GM19324 (cell line): ENCODE results near the gene GLI1.

Experiments used
- ATAC-seq: cut with Tn5 transposase; IDR thresholded peaks from one replicate; pipeline ENCODE4 v1.9.1; 2021; ENCODE audit warnings: mild to moderate bottlenecking, moderate library complexity; ENCODE audit not compliant: unreplicated experiment, low FRiP score

The GLI1 gene

DNA sequence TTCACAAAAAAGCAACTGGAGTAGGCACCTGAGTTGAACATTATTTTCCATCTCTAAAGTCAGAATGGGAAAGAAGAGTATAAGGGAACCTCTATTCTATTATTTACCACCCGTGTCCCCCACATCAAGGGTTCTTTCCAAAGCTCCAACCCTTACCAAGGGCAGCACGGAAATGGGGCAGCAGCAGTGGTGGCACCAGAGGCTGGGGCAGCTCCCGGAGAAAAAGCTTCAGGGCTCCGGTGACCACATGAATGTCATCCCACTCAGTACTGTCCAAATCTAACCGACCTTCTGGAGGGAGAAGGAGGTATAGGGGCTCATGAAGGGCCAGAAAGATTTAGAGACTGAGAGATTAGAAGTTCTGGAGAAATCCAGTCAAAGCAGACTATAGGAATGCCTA, 14.3 kb downstream of the GLI1 start:
- ATAC-seq: no peak

DNA sequence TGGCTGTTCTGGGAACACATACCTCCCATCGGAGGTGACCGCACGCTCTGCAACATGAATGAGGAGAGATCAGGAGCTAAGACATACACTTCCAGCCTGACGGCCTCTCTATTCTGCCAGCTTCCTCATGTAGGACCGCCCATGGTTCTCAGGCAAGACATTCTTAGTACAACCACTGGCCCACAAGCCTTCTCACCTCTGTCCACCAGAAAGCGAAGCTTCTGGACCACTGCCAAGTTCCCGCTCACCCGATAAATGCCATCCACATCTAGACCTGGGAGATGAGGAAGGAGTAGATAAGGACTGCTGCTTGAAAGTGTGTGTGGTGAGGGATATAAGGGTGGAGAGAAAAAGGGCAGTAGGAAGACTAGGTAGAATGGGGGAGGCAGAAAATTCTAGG, 14.8 kb downstream of the GLI1 start:
- ATAC-seq: no peak

DNA sequence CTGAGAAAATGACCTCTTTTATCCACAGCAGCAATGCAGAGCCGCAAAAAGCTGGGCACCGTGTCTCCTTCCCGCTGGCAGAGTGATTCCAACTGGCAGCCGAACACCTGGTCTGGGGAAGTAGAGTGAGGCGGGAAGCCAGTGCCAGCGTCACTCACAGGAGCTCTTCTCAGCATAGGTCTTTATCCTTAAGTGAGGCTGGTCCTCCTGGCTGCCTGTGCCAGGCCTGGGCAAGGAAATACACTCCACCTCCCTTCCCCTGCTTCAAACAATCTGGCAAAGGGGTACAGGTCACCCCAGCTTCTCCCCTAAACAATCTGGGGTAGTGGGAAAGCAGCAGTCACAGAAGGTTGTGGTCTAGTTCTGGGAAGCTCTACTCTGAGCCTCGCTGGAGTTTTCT, 15.3 kb downstream of the GLI1 start:
- ATAC-seq: no peak

DNA sequence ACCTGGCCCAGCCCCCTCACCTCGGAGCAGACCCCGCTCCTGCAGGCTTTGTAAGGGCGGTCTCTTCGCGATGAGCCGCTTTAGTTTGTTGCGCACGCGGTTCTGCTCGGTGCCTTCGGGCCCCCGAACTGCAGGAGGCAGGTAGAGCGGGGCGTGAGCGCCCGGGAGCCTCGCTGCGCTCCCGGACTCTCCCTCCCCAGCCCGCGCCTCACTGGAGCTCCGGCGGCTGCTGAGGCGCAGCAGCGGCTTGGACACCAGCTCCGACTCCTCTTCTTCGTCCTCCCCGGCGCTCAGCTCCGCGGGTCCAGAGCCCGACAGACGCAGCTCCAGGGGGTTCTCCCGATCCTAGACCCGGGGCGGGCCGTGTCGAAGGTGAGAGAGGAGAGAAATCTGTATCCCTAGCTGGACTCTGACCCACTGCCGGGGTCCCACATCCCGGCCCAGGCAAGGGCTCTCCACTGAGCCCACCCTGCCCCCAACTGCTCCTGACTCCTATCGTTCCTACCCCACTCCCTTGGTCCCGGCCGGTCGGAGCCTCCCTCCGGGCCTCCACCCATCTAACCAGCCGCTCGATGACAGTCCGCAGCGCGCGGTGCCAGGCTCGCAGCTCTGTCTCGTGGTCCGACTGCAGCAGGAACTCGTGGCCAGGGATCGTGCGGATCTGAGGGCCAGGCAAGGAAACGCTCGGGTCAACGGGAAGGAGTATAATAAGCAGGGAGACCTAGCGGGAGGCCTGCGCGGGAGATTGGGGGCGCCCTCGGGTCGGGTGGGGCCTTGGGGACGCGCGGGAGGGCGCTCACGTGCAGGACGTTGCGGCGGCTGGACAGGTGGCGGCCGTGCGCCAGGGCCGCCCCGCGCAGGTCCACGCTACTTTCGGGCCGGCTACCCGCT, 15.9 kb downstream of the GLI1 start:
- ATAC-seq: no peak

DNA sequence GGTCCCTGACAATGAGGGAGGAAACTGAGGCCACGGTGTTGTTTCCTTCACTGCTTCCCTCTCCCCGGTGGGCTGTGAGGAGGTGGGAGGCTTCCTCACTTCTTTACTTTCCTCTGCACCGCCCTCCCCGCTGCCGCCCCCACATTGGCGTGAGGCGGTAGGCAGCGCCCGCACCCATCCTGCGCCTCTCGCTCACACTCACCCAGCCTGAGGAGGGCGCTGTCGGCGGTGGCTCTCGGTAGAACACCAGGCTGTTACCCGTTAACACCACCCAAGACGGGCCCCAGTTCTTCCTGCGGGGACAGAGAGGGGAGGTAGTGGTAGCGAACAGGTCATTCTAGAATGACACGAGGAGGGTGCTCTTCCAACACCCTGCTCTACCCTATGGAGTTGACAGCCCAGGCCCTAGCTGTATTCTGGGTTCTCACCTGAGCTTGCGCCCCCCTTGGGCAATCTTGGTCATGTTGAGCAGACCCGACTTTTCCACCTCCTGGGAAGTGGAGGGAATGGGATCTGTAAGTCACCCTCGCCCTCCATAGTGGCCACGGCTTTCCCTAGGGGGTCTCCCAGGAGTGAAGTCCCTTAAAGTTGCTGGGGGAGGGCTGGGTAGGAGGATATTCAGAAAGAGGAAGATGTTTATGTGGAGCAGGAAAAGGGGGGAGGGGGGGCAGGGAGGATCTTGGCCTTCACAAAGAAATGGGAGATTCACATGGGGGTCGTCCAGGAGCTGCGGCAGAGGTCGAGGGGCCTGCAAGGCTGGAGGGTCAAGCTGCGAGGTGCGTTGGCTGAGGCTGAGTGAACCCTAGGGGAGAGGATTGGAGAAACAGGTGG, 16.8 kb downstream of the GLI1 start:
- ATAC-seq: no peak

DNA sequence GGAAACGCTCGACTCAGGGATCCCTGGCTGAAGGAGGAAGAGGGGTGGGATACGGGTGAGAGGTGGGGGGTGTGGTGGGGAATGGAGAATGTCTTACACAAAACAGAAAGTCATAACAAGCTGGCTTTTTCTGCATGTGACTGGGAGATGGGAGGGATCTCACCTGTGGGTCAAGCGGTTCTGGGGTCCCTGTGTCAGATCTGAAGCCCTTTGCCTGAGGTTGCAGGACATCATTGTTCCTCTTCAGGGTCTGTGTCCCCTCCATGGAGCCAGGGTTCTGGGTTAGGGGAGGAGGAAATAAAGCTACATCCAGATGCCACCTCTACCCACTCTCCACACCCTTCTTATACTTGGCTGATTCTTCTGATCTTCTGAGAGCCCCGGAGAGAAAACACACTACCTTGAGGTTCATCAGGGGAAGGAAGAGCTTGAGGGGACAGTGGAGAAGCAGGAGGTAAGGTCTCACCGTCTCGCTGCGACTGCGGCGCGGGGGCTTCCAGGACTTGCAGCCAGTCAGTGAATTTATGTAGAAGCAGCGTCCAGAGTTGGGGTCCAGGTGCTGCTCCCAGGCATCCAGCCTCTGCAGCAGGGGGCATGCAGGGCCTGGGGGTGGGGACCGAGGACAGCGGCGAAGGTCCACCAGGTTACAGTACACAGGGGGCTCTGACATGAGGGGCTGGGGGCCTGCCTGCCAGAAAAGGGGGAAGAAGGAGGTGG, 17.6 kb downstream of the GLI1 start:
- no peak for ATAC-seq

DNA sequence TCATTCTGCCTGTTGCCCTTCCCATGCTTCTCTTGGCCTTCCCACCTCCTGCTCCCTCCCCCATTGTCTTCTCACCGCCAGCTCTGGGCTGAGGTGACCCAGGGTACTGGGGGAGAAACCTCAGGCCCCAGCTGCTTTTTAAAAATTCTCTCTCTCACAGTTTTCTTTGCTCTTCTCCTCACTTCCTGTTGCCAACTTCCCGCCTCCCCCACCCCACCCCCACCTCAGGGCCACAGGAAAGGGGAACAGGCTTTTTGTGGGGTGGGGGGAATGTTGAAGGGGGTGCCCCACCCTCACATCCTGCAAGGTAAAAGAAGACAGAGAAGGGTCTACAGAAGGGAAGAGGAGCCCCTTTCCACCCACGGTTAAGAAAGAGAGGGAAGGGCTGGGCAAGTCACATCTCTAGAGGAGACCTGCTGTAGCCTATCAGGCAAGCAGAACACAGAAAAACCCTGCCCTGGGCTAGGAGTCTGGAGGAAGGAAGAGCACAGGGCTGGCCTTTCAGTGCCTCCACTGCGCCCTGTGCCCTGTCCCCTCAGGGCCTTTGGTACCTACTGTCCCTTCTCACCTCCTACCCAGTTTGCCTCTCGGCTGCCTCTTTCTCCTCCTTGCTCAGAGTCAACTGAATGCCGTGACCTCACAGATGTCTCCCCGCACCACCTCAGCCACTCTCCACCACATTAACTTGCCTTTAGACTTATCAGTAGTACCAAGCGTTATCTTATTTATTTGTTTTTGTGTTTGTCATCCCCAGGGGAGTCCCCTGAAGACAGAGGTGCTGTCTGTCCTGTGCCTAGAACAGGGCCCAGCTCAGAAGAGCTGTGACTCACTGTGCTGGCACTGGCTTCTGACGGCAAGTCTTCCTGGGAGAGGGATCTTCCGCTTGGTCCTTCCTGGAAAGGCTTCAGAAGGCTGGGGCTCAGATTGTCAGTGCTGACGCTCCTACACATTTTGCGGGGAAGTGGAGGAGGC, 18.4 kb downstream of the GLI1 start:
- ATAC-seq: no peak

DNA sequence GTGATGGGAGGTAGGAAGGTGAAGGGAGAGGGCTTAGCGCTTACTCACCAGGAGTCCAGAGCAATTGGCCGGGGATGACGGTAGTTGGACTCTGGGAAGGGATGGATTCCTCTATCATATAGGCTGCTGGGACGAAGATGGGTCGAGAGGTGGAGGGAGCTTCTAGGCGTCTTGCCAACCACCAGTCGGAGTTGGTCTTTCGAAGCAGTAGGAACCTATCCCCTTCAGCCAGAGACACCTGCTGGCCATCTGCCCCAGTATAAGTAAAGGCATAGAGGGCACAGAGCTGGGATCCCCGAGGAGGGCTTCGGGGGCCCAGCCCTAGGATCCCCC, 19.4 kb downstream of the GLI1 start:
- ATAC-seq: no peak

DNA sequence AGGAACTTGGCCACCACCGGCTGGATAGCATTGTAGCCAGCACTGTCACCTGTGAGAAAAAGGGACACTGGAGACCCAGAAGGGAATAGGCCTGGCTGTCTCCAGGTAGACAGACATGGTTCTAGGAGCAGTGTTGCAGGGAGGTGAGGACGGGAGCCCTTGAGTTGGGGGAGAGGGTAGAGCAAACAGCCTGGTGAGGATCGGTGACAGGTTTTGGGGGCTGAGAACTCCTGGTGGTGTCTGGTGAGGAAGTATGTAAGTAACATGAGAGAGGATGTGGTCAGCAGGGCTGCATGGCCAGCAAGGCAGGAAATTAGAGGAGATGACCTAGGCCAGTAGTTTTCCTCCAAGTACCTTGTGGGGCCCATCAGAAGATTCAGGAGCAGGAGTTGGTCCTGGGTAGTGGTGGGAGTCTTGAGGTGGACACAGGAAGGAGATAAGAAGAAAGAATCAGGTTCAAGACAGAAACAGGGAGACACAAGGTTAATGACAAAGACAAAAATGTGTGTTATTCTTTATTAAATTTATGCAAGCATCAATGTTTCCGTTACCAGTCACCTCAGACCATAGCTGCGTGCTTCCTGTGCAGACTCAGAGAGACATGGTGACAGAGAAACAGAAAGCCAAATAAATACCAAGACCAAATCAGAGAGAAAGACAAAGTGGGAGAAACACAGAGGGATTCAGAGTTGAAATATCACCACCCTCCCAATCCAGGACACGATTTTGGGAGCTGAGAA, 20.0 kb downstream of the GLI1 start, which contains the start of gene ARHGAP9:
Gene ARHGAP9 (minus strand): TSS at position 491 of the 740 bp plus-strand sequence. CDS start 460 bp downstream, at position 31.
- no peak for ATAC-seq

DNA sequence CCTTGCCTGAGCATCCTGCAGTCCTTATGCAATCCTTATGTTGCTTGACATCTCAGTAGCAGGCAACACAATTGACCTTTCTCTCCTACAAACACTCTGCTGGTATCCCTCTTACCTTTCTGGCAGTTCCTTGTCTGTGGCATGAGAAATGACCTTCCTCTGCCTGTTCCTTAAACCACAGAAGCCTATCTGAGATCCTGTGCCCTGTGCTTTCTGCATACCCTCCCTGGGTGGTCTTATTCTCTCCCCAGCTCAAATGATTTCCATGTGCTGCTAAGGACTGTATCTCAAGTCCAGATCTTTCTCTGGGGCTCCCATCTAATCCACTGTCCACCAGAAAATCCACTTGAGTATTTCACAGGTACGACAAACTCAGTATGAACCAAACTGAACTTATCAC, 22.1 kb downstream of the GLI1 start:
- ATAC-seq: no peak

DNA sequence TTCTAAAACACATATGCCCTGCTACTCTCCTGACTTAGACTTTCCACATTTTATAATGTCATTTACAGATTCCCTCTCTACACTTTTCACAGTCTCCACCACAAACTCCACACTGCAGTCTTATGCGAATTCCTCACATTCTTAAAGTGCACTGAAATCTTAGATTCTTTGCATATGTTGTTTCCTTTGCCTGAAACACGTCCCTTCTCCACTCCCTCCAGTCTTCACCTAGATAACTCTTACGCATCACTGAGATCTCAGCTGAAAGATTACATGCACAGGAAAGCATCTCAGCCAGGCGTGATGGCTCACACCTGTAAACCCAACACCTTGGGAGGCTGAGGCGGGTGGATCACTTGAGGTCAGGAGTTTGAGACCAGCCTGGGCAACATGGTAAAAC, 23.9 kb downstream of the GLI1 start:
- no peak for ATAC-seq

DNA sequence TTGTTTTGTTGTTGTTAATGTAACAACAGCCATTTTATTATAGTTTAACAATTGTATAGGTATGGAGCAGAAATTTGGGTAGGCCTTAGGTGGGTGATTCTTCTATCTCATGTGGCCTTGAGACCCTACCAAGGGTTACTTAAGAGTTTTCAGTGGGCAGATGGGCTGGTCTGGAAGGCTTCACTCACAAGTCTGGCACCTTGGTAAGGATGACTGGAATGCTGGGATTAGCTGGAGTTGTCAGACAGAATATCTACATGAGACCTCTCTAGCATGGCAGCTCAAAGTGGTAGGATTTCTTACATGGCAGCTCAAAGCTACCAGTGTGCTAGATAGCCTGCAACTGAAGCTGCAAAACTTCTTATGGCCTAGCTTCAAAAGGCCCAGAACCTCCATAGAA, 26.1 kb downstream of the GLI1 start:
- no peak for ATAC-seq

DNA sequence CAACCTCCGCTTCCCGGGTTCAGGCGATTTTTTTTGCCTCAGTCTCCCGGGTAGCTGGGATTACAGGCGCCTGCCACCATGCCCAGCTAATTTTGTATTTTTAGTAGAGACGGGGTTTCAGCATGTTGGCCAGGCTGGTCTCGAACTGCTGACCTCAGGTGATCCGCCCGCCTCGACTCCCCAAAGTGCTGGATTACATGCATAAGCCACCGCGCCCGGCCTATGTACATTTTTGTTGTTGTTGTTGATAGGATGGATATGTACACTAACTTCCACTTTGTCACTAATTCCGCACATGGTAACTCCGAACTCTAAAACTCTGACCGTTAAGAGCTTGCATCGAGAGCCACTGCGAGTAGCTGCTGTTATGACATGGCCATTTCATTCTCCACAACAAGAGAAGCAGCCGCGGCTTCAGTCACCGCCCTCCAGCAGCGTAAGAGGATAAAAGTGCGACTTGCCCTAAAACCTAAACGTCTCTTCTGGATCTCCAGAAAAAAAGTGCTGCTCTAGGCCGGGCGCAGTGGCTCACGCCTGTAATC, 27.5 kb downstream of the GLI1 start:
- no peak for ATAC-seq

DNA sequence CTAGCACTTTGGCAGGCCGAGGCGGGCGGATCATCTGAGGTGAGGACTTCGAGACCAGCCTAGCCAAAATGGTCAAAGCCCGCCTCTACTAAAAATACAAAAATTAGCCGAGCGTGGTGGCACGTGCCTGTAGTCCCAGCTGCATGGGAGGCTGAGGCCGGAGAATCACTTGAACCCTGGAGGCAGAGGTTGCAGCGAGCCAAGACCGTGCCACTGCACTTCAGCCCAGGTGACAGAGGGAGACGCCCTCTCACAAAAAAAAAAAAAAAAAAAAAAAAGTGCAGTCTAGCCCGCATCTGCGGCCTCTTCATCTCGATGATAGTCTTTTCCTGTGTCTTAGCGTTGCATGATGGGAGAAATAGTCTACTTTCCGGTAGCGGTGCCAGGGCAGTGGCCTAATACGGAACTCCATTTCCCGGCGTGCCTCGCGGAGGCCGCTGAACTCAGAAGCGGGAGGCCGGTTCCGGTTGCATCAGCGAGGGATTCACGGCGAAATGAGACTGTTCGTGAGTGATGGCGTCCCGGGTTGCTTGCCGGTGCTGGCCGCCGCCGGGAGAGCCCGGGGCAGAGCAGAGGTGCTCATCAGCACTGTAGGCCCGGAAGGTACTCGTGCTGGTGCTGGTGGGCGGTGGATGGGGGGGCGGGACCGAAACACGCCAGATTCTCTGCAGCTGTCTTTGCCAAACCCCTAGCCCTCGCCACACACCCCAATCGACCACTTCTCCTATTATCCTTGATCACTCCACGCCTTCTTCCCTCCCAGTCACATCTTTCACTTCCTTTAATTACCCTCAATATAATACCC, 28.2 kb downstream of the GLI1 start, which contains the start of gene MARS1:
Gene MARS1 (plus strand): TSS at position 472 of the 805 bp plus-strand sequence. CDS start 23 bp downstream, at position 495.
- ATAC-seq: peak; percentile 98

DNA sequence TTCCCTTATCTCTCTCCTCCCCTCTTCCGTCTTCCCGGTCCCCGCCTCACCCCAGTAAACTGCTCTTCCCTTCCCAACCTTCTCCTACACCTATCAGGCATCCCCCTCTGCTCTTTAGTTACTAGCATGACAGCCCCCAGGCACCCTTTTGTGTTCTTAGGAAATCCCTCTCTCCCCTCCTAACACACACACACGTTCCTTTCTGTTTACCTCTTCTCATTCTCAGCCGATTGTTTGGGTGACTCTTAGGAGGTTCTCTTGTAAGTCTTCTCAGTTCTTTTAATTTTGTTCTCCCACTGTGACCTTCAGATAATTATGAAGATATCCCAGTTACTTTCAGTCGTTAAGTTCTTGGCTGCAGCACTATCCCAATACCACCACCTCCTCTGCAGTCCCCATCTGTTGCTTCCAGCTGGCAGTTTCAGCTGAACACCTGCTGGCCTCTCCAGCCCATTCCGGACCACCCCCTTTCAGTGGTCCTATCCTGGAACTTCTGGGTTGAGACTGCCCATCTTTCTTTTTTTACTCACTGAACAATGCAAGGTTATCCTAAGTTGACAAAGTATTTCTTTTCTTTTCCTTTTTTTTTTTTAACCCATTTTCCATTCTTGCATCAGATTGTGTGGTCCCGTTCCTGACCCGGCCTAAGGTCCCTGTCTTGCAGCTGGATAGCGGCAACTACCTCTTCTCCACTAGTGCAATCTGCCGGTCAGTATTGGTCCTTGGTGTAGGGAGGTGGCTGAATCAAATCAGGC, 29.0 kb downstream of the GLI1 start:
- no peak for ATAC-seq

DNA sequence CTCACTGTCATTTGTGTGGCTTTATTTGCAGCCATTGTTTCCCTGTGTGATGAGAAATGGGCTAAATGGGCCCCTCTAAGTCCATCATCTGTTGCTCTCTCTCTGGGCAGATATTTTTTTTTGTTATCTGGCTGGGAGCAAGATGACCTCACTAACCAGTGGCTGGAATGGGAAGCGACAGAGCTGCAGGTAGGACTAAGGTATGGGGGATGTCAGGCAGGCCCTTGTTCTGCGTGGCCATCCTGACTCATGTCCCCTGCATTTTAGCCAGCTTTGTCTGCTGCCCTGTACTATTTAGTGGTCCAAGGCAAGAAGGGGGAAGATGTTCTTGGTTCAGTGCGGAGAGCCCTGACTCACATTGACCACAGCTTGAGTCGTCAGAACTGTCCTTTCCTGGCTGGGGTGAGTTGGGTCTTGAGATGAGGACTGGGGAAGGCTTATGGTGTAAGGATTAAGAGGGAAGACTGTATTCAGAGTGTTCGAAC, 29.6 kb downstream of the GLI1 start:
- ATAC-seq: no peak

DNA sequence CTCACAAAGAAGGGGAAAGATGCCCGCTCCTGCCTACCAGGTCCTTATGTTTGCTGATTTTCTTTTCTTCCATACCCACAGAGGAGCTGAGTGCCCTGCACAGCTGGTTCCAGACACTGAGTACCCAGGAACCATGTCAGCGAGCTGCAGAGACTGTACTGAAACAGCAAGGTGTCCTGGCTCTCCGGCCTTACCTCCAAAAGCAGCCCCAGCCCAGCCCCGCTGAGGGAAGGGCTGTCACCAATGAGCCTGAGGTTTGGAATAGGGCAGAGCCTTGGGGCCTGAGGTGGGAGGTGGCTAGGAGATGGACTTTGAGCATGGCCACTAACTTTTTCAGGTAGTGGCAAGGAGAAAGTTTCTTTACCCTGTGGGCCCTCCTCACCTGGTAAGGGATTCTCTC, 30.5 kb downstream of the GLI1 start:
- no peak for ATAC-seq
